ENCODE measurements around the gene CRNKL1.

Gene CRNKL1

DNA sequence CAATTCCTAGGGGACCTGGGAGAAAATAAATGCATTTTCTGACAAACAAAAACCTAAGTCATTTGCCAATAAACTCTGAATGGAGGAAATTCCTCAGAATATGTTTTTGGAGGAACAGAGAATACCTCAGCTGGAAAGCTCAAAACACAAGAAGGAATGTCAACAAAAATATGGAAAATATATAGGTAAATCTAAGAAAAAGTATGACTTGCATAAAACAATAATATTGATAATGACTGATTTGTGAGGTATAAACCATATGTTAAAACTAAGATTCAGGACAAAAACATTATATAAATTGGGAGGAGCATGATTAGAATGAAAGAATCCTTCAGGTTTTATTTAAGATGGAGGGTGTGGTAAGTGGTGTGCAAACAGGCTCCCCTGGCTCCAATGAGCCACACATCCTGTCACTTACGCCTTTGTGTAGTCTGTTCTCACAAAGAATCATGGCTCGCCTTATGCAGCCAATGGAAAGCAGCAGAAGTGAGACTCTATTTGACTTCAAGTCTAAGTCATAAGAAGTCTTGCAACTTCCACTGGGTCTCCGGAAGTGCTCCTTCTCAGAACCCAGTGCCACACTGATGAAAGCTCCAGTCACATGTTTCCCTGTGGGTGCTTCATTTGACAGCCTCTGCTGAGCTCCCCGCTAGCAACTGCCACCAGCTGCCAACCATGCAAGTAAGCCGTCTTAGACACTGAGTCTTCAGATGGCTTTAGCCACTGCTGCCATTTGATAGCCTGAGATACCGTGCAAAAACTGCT, 8.2 kb upstream of the CRNKL1 start:
- DNase-seq, result no peak

DNA sequence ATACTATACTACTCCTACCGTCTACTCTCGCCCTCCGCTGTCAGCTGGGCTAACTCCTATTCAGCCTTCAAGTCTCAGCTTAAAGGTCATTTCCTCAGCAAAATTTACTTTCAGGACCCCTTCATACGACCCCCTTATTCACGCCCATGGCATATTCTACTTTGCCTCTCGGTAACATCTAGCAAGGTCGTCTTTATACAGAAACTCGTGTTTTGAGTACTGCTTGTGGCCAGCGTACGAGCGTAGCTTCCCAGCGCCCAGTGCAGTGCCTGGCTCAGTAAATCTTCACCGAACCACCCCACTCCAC, 546 bp downstream of the CRNKL1 start:
- no peak for DNase-seq

GRCh38 chr20:20039752-20040387, 12.4 kb downstream of the CRNKL1 start:
- no peak for DNase-seq

GRCh38 chr20:20038586-20038985, 13.7 kb downstream of the CRNKL1 start:
- no peak for DNase-seq

DNA sequence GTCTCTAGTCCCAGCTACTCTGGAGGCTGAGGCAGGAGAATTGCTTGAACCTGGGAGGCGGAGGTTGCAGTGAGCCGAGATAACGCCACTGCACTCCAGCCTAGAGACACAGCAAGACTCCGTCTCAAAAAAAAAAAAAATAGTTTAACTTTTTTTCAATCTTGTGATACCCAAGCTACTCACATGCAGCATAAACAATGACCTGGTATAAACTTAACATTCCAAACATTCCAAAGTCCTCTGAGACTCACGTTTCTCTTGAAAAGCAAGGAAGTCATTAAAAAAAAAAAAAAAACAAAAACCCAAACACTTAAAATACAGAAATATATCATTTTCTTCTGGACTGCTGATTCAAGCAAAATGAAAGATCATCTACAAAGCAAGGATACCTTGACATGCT, 14.3 kb downstream of the CRNKL1 start:
- DNase-seq, result no peak

GRCh38 chr20:20036756-20037155, 15.5 kb downstream of the CRNKL1 start:
- no peak for DNase-seq

GRCh38 chr20:20034486-20034885, 17.8 kb downstream of the CRNKL1 start:
- no peak for DNase-seq

GRCh38 chr20:20031790-20032189, 20.5 kb downstream of the CRNKL1 start:
- DNase-seq, result no peak

DNA sequence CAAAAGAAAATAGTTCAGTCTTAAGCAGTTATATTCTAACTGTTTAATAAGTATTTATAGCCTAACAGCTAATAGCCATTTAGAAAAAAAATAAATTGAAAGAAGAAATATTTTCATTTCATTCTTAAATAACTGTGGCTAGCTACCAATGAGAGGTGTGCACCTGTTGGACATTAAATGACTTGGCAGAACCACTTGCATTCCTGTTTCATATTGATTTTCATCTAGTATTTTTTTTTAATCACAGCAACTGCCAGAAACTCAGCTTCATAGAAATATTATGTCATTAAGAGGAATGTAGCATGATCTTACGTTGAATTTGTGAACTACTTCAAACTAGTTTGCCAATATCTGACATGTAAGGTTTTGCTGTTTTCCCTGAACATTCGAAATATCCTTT, 25.0 kb downstream of the CRNKL1 start:
- DNase-seq, result no peak

DNA sequence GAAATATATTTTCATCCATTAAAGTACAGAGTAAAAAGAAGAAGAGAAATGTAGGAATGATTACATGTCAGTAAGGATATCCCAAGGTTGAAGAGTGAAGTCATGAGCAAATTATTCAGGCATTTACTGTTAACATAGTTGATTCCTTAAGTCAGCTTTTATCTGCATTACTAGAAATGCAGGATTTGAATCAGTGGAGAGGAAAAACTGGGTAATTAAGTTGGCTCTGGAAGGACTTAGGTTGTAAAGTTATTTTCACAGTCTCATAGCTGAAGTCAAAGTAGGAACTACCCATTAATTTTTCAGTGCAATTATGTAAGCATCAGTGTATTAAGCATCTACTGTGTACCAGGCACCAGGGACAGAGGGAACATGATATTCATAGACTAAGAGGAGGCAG, 27.3 kb downstream of the CRNKL1 start:
- no peak for DNase-seq

DNA sequence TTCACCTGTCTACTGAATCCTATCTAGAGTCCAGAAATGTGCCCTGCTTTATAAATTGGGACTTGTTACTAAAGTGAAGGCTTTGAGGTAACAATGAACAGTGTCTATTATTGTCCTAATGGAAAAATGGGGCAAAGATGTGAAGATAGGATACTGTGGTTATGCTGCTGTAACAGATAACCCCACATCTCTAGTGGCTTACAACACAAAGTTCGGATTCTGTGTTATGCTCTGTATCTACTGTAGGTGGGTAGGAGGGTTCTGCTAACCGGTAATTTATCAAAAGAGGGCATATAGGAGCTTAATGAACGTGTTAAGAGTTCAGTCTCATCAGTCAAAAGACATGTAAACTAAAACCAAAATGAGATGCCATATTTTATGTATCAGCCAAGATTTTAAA, 28.9 kb downstream of the CRNKL1 start:
- DNase-seq, result no peak

DNA sequence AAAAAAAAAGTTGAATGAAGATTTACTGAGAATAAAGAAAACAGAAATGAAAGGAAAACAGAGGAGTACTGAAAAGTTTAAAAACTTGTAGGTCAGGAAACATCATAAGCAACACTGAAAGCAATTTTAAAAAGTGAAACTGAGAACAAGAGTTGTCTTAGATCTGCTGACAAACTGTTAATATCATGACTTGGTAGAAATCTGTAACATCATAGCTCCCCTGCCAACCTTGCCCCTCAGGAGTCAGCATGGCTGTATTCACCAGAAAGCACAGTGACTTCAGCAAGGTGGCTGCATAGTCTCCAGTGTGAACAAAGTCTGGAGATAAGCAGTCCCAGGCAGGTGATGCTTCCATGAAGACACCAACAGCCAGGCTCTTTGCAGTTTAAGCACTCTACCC, 29.8 kb downstream of the CRNKL1 start:
- no peak for DNase-seq

DNA sequence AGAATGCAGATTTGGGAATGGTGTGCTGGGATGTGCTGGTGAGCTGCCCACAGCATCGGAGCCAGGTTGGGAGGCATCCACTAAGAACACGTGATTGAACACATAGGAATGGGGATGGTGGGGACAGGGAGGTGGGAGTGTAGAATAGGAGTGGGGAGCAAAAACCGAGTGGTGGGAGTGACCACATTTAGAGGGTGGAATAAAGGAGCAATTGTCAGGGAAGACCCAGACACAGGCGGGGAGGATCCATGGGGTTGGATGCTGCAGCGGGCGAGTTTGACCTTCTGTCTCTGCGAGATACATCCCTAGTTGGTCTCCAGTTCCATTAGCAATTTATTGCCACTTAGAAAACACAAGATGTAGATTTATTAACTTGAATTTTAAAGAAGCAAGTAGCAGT, 30.4 kb downstream of the CRNKL1 start:
- no peak for DNase-seq

DNA sequence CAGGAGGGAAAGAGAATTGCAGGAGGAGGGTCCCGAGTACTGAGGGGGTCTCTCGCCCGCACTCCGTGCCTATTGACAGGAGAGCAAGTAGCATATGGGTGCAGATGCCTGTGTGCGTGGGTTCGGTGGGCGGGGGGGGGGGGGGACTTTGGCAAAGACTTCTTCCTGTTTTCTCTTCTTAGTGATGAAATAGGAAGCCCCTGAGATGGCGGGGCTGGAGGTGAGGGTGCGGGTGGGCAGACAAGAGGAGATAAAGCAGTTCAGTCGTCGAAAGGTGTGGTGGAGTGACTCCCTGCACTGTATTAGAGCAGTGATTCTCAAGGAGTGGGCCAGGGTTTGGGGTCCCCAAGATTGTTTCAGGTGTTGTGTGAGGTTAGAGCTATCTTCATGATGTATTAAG, 31.4 kb downstream of the CRNKL1 start:
- DNase-seq, result no peak

DNA sequence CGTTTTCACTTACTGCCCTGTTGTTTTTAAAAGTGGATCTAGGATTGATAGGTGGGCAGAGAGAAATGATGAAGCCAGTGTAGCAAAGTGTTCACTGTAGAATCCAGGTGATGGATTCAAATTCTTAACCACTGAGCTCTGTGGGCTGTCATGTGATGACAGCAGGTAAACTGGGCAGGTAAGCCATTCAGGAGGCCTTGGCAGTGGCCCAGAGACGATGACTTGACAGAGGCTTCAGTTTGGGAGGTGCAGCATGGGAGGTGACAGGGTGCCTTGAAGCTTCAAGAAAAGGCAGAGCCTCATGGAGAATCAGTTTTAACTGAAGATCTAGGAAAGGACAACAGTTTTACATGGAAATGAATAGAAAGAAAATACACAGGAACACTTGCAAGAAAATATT, 33.1 kb downstream of the CRNKL1 start:
- no peak for DNase-seq

DNA sequence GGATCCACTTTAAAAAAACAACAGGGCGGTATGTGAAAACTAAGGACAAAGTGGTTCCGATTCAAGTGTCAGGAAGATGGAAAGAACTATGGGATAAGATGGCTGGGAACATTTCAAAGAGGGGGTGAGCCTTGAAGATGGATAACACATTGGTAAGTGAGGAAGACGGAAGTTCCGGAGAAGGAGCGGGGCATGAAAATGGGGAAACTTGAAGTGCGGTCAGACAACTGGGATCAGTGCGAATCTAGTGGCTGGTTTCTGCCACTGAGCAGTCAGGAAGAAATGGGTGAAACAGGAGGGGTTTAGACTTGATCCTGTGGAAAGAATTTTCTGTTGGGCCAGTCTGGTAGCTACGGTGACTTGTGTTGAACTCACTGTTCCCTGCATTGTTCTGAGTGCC, 33.9 kb downstream of the CRNKL1 start:
- DNase-seq, result no peak

- DNase-seq, result no peak
These were observed 34.5 kb downstream of the CRNKL1 start for GRCh38 chr20:20017844-20018185.

GRCh38 chr20:20017001-20017843, 35.0 kb downstream of the CRNKL1 start, which contains the start of gene NAA20:
Gene NAA20 (plus strand): TSS chr20:20017362. CDS start chr20:20017397, 35 bp downstream.
- peak; percentile 56 to 92 (median 88) for DNase-seq

DNA sequence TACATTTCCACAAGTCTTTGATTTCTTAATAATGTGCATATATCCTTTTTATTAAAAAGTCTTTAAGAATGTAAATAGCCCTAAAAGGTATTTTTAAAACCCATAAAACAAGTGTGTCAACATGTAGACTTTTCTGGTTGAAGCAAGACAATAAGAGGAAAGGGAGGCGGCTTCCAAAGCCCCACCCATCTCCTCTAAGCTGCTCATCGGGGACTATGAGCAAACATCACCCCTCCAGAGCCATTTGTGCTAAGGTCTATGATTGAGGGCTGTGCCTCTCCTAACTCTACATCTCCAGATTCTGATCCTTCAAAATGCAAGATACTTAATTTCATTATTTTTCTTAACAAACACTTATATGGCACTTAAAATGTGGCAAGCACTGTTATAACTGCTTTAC, 37.6 kb downstream of the CRNKL1 start:
- DNase-seq, result no peak

GRCh38 chr20:20012541-20012940, 39.7 kb downstream of the CRNKL1 start:
- peak in 4 of 14 donors; percentile 17 to 31 (median 20) for DNase-seq

DNA sequence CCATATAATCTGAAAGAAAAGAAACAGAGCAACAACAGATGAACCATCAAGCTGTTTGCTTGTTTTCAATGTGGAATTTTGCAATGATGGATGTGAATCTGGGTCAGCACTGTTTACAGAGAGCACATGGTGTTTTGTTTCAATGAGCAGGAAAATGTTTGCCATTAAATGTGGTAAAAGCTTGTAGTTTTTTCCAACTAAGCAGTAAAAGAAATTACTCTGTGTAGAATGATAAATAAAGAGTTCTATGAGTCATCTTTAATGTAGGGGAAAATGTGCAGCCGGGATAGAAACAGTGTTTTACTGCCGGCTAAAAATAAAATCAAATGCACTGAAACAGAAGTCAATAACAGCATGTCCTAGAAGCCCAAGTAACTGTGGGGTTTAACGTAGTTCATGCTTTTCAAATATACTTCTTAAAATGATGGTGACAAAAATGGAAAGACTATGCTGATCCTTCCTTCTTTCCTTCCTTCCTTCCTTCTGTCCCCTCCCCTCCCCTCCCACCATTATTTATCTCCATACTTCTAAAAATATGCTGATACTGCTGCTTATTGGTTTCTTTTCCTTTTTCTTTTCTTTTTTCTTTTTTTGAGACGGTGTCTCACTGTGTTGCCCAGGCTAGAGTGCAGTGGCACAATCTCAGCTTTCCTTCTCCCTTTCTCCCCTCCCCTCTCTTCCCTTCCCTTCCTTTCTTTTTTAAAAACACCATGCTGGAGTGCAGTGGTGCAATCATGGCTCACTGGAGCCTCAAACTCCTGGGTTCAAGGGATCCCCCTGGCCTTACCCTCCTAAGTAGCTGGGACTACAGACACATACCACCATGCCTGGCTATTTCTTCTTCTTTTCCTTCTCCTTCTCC, 41.4 kb downstream of the CRNKL1 start:
- peak in 1 of 14 donors; percentile 81 for DNase-seq

- DNase-seq, result peak in 2 of 14 donors; percentile 30 to 37
These were observed 42.4 kb downstream of the CRNKL1 start for GRCh38 chr20:20009784-20010253.
